Astrocyte (in vitro differentiated cells and primary cell): ENCODE results near the gene ASB6.

Source experiments
- CTCF ChIP-seq: IDR thresholded peaks from 2 replicates; pipeline ENCODE4 v1.5.1; 2011; ENCODE audit warnings: low read depth, mild to moderate bottlenecking, inconsistent platforms, low read length, moderate library complexity; ENCODE audit not compliant: insufficient read depth
- EZH2 ChIP-seq: IDR thresholded peaks from 2 replicates; pipeline ENCODE4 v1.6.1; 2012; ENCODE audit warnings: mild to moderate bottlenecking, low read length, inconsistent platforms; ENCODE audit not compliant: insufficient read depth

GRCh38 chr9:129615407-129616285 is 26.3 kb downstream of the ASB6 start:
- no peak for TF ChIP-seq CTCF
- no peak for TF ChIP-seq EZH2
